Activated CD8-positive, alpha-beta T cell treated with anti-CD3 and anti-CD28 coated beads, Interleukin-2, amount 10 ng/mL, durations not matched to agents 7 days and 5 days (primary cell): ENCODE measurements around the gene CHST8. TPM values are rescaled to one million over a fixed set of nuclear protein-coding genes. Genes with fewer than 3 reads are reported as not detected.

ENCODE experiments used
- ATAC-seq: fragments of 150-1000 bp; cut with Tn5 transposase; one replicate; pipeline ENCODE4 v1.10.0; 2021; ENCODE audit warnings: moderate library complexity
- CTCF ChIA-PET: fragments of 350-600 bp; sonication (Branson Sonifier 250); formaldehyde crosslinking; loops from one replicate; lab custom pipeline; 2021; ENCODE audit warnings: antibody characterized with exemption; lab: Charles Lee
- POLR2A ChIA-PET: fragments of 350-600 bp; sonication (Branson Sonifier 250); formaldehyde crosslinking; loops from one replicate; lab custom pipeline; 2021; ENCODE audit warnings: antibody characterized with exemption; lab: Charles Lee
- DNase-seq: peaks from one replicate; pipeline ENCODE4 v3.0.0-alpha.2; 2020
- H3K27ac Mint-ChIP-seq: one replicate; pipeline ENCODE4 v1.8.0; 2021; ENCODE audit warnings: mild to moderate bottlenecking, mixed read lengths
- H3K27me3 Mint-ChIP-seq: one replicate; pipeline ENCODE4 v1.8.0; 2021; ENCODE audit warnings: low read depth, mixed read lengths
- H3K36me3 Mint-ChIP-seq: one replicate; pipeline ENCODE4 v1.8.0; 2021; ENCODE audit warnings: low read depth, mixed read lengths
- H3K4me1 Mint-ChIP-seq: one replicate; pipeline ENCODE4 v1.8.0; 2021; ENCODE audit warnings: low read depth, mixed read lengths
- H3K4me3 Mint-ChIP-seq: one replicate; pipeline ENCODE4 v1.8.0; 2021; ENCODE audit warnings: mild to moderate bottlenecking, mixed read lengths
- H3K9me3 Mint-ChIP-seq: one replicate; pipeline ENCODE4 v1.8.0; 2022; ENCODE audit warnings: mixed read lengths; ENCODE audit not compliant: insufficient read depth
- total RNA-seq, 2 experiments: library from RNA; stranded (reverse); gene quantifications; one replicate each; pipeline ENCODE4 v1.2.3, GENCODE V29; 2021

Gene CHST8
- total RNA-seq, 2 experiments from 2014 or later, result not detected

DNA sequence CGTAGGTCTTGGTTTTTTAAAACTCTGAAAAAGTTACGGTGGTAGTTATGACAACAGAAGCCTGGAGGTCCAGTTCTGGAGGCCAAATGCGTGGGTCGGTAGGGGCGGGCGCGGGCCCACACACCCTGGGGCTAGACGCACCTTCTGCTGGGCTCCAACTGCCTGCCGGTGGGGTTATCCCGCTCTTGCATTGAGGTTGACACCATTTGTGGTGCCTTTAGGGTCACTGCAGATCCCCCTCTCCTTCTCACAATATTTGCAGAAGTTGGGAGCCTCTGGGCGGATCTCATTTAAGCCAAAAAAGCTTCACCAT, 81.6 kb downstream of the CHST8 start:
- Mint-ChIP-seq H3K27ac (no peak overlapping the region), H3K27me3 (no peaks in the 10 kb centered on the region), H3K4me1 (no peaks in the 10 kb centered on the region), H3K4me3 (no peak overlapping the region), H3K9me3 (no peaks in the 10 kb centered on the region), H3K36me3 (no peaks in the 10 kb centered on the region)
- CTCF ChIA-PET, result no interaction called here
- DNase-seq (no peak), ATAC-seq (no peak)
- POLR2A ChIA-PET, result no interaction called here

DNA sequence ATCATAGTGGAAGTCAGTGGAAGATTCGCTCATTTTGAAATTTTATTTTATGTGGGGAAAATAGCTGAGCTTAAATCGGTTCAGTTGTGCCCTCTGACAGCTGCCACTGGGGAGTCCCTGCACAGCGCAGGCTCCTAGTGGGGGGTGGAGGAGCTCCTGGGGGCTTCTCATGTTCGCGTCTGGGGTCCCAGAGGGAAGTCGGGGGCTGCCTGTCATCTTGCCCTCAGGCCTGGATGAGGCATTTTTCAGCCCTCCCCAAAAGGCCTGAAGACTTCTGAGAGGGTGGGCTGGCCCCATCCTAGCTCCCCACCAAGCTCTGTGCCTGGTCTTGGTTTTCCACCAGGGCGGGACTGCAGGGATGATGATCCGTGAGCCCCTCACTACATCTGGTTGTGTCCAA, 82.1 kb downstream of the CHST8 start:
- Mint-ChIP-seq H3K4me1 (no peaks in the 10 kb centered on the region), H3K27ac (no peak overlapping the region), H3K4me3 (no peak overlapping the region), H3K9me3 (no peaks in the 10 kb centered on the region), H3K36me3 (no peaks in the 10 kb centered on the region), H3K27me3 (no peaks in the 10 kb centered on the region)
- ChIA-PET POLR2A (no interaction called here), CTCF (no interaction called here)
- no peak for DNase-seq
- ATAC-seq, result no peak

- no peak for DNase-seq
- POLR2A ChIA-PET, result no interaction called here
- no peak overlapping the region for H3K27ac Mint-ChIP-seq
- no peaks in the 10 kb centered on the region for H3K27me3 Mint-ChIP-seq
- ATAC-seq, result no peak
- CTCF ChIA-PET, result no interaction called here
- H3K36me3 Mint-ChIP-seq, result no peaks in the 10 kb centered on the region
- H3K4me3 Mint-ChIP-seq, result no peak overlapping the region
- no peaks in the 10 kb centered on the region for H3K4me1 Mint-ChIP-seq
- H3K9me3 Mint-ChIP-seq, result no peaks in the 10 kb centered on the region
Observed at GRCh38 chr19:33704271-33704670, 82.5 kb downstream of the CHST8 start.

DNA sequence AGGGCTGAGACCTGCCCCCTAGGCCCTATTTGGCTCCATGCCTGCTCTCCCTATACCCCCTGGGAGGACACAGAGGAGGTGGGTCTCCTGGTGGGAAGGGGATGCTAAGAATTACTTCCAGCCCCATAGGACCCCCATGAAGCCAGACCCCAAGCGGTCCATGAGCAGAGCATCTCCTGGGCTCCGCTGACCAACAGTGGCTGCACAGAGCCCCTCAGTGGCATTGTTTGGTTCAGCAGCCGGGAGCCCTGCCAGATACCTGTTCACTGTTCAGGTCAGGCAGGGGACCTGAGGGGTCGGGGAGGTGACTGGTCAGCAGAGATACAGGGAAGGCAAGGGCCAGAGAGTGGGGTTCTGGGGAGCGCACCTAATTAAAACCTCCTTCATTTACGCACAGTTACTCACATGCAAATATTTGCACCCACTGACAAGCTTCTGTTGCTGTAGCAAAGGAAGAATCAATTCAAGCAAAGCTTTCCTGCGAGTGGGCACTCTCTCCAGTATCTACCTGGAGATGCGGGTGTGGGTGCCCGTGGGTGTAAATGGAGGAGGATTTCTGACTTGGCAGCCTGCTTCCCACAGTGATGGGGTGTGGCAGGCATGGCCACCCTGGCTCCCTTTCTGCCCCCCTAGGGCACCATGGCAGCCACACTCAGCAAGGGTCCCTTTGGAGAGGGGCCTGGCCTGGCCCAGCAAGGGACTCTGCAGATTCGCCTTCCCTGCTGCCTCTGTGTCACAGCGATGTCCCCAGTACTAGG, 83.5 kb downstream of the CHST8 start:
- H3K4me3 Mint-ChIP-seq, result no peak overlapping the region
- H3K36me3 Mint-ChIP-seq, result no peaks in the 10 kb centered on the region
- no peak overlapping the region for H3K27ac Mint-ChIP-seq
- peaks cover 2% of the 10 kb centered on the region for H3K27me3 Mint-ChIP-seq
- no peaks in the 10 kb centered on the region for H3K4me1 Mint-ChIP-seq
- ChIA-PET CTCF (no interaction called here), POLR2A (no interaction called here)
- no peaks in the 10 kb centered on the region for H3K9me3 Mint-ChIP-seq
- ATAC-seq (no peak), DNase-seq (no peak)

DNA sequence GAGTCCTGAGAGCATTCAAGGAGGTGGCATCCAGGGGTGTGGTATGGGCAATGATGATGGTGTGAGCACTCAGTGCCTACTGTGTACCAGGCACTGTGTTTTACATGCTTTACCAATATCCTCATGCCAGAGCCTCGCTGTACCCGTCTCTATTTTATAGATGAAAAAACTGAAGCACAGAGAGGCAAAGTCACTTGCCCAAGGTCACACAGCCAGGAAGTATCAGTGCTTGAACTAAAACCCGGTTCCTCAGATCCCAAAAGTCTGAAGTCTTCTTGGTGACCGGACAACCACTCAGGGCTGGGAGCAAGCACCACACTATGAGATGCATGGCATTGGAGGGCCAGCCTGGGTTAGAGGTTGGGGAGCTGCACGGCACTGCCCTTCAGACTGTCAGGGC, 84.1 kb downstream of the CHST8 start:
- no peak overlapping the region for H3K27ac Mint-ChIP-seq
- CTCF ChIA-PET, result no interaction called here
- H3K4me3 Mint-ChIP-seq, result no peak overlapping the region
- POLR2A ChIA-PET, result no interaction called here
- no peaks in the 10 kb centered on the region for H3K4me1 Mint-ChIP-seq
- H3K27me3 Mint-ChIP-seq, result peaks cover 2% of the 10 kb centered on the region
- no peaks in the 10 kb centered on the region for H3K9me3 Mint-ChIP-seq
- H3K36me3 Mint-ChIP-seq, result no peaks in the 10 kb centered on the region
- DNase-seq (no peak), ATAC-seq (no peak)

- ATAC-seq (no peak), DNase-seq (no peak)
- Mint-ChIP-seq H3K27me3 (peaks cover 5% of the 10 kb centered on the region), H3K9me3 (no peaks in the 10 kb centered on the region), H3K27ac (no peak overlapping the region), H3K4me1 (no peaks in the 10 kb centered on the region), H3K36me3 (no peaks in the 10 kb centered on the region), H3K4me3 (no peak overlapping the region)
- POLR2A ChIA-PET, result no interaction called here
- CTCF ChIA-PET, result no interaction called here
Observed at GRCh38 chr19:33706631-33707030, 84.9 kb downstream of the CHST8 start.

DNA sequence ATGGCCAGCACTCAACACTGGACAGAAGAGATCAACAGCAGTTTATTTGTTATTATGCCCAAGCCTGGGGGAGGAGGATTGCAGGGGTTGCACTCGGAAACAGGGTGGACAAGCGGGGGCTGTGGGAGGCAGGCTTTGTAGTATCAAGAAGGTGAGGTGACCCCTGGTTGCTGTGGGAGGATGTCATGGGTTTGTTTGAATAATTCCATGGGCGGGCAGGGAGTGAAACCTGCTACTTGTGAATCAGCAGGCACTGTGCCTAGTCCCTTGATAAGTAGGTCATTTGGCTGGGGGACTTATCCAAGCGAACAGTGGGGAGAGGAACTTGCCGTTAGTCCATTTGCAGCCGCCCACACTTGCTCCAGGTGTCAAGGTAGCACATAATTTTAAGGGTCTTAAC, 90.5 kb downstream of the CHST8 start:
- no peak overlapping the region for H3K27ac Mint-ChIP-seq
- ATAC-seq, result no peak
- DNase-seq, result no peak
- CTCF ChIA-PET, result no interaction called here
- H3K9me3 Mint-ChIP-seq, result no peaks in the 10 kb centered on the region
- H3K27me3 Mint-ChIP-seq, result peaks cover 5% of the 10 kb centered on the region
- no peaks in the 10 kb centered on the region for H3K36me3 Mint-ChIP-seq
- no peaks in the 10 kb centered on the region for H3K4me1 Mint-ChIP-seq
- H3K4me3 Mint-ChIP-seq, result no peak overlapping the region
- POLR2A ChIA-PET, result no interaction called here

DNA sequence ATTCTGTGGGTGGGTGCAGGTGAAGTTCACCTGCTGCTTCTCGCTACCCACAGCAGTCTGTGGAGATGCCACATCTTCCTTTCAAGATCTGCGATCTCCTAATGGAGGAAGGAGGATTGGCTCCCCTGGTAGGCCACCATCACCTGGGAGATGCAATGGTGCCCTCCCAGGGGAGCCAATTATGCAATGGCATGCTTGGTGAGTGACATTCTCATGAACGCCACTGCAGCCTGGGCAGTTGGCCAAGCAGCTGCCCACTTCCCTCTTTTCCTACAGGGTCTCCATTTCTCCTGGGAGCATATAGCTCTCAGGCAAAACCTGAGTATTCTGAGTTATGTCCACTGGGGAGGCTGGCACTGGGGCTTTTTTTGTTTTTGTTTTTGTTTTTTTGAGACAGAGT, 91.4 kb downstream of the CHST8 start:
- H3K4me3 Mint-ChIP-seq, result no peak overlapping the region
- H3K9me3 Mint-ChIP-seq, result no peaks in the 10 kb centered on the region
- no peaks in the 10 kb centered on the region for H3K36me3 Mint-ChIP-seq
- DNase-seq, result no peak
- POLR2A ChIA-PET, result no interaction called here
- CTCF ChIA-PET, result no interaction called here
- no peak overlapping the region for H3K27ac Mint-ChIP-seq
- no peaks in the 10 kb centered on the region for H3K4me1 Mint-ChIP-seq
- H3K27me3 Mint-ChIP-seq, result peaks cover 5% of the 10 kb centered on the region
- no peak for ATAC-seq

DNA sequence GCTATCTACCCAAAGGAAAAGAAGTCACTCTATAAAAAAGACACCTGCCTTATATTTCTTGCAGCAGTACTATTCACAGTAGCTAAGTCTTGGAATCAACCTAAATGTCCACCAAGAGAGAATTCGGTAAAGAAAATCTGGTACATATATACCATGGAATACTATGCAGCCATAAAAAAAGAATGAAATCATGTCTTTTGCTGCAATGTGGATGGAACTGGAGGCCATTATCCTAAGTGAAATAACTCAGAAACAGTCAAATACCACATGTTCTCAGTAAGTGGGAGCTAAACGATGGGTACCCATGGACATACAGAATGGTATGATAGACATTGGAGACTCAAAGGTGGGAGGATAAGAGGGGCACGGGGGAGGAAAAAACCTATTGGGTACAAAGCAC, 92.4 kb downstream of the CHST8 start:
- no peaks in the 10 kb centered on the region for H3K36me3 Mint-ChIP-seq
- CTCF ChIA-PET, result no interaction called here
- ATAC-seq, result no peak
- no peak overlapping the region for H3K4me3 Mint-ChIP-seq
- POLR2A ChIA-PET, result no interaction called here
- H3K4me1 Mint-ChIP-seq, result no peaks in the 10 kb centered on the region
- no peak overlapping the region for H3K27ac Mint-ChIP-seq
- peaks cover 5% of the 10 kb centered on the region for H3K27me3 Mint-ChIP-seq
- DNase-seq, result no peak
- no peaks in the 10 kb centered on the region for H3K9me3 Mint-ChIP-seq

- CTCF ChIA-PET, result no interaction called here
- no peaks in the 10 kb centered on the region for H3K4me1 Mint-ChIP-seq
- no peak overlapping the region for H3K27ac Mint-ChIP-seq
- DNase-seq, result no peak
- no peaks in the 10 kb centered on the region for H3K9me3 Mint-ChIP-seq
- H3K4me3 Mint-ChIP-seq, result no peak overlapping the region
- no peaks in the 10 kb centered on the region for H3K36me3 Mint-ChIP-seq
- POLR2A ChIA-PET, result no interaction called here
- ATAC-seq, result no peak
- H3K27me3 Mint-ChIP-seq, result peaks cover 2% of the 10 kb centered on the region
Observed at GRCh38 chr19:33715462-33715861, 93.7 kb downstream of the CHST8 start.

DNA sequence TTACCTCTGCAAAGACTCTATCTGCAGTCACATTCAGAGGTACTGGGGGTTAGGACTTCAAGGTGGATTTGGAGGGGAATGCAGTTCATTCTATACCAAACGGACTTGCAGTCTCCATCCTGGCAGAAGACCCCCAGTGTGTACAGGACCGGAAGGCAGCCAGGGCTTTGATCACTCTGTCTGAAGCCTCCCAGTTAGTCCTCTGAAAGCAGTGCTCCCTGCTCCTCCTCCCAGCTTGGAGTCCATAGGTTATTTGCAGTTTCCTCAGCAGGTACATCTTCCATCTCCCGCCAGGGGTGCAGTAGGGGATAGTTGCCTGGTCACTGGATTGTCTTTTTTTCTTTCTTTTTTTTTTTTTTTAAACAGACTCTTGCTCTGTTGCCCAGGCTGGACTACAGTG, 96.1 kb downstream of the CHST8 start:
- H3K4me1 Mint-ChIP-seq, result no peaks in the 10 kb centered on the region
- no peak for DNase-seq
- H3K27me3 Mint-ChIP-seq, result no peaks in the 10 kb centered on the region
- POLR2A ChIA-PET, result no interaction called here
- no peak overlapping the region for H3K4me3 Mint-ChIP-seq
- CTCF ChIA-PET, result no interaction called here
- no peak overlapping the region for H3K27ac Mint-ChIP-seq
- no peaks in the 10 kb centered on the region for H3K36me3 Mint-ChIP-seq
- no peak for ATAC-seq
- no peaks in the 10 kb centered on the region for H3K9me3 Mint-ChIP-seq

GRCh38 chr19:33718651-33719254, 97.0 kb downstream of the CHST8 start:
- H3K9me3 Mint-ChIP-seq, result no peaks in the 10 kb centered on the region
- H3K4me1 Mint-ChIP-seq, result no peaks in the 10 kb centered on the region
- DNase-seq (no peak), ATAC-seq (no peak)
- H3K27ac Mint-ChIP-seq, result no peak overlapping the region
- no peaks in the 10 kb centered on the region for H3K36me3 Mint-ChIP-seq
- H3K27me3 Mint-ChIP-seq, result no peaks in the 10 kb centered on the region
- POLR2A ChIA-PET, result no interaction called here
- H3K4me3 Mint-ChIP-seq, result no peak overlapping the region
- CTCF ChIA-PET, result no interaction called here
